Measurements from ENCODE around the gene WNT9B.
A peak's percentile ranks its signal among the peaks of the same experiment; 100 is the strongest.
"Not testable (repeated sequence)": the region's sequence is repeated elsewhere in the genome, so short reads cannot be mapped to it uniquely, and the experiment has no call there.

The WNT9B gene

GRCh38 chr17:46822388-46822921 lies 28.9 kb upstream of the WNT9B start:
- no peak for DNase-seq

GRCh38 chr17:46823657-46824056 lies 27.7 kb upstream of the WNT9B start:
- DNase-seq: no peak

- DNase-seq: no peak
These were observed 25.3 kb upstream of the WNT9B start for GRCh38 chr17:46826116-46826515.

- DNase-seq: no peak
These were observed 24.1 kb upstream of the WNT9B start for GRCh38 chr17:46827274-46827673.

- no peak for DNase-seq
These were observed 19.6 kb upstream of the WNT9B start for GRCh38 chr17:46831573-46832330.

GRCh38 chr17:46832331-46832821 lies 19.0 kb upstream of the WNT9B start:
- no peak for DNase-seq

GRCh38 chr17:46832945-46833839 lies 18.2 kb upstream of the WNT9B start:
- DNase-seq: no peak

- no peak for DNase-seq
These were observed 17.6 kb upstream of the WNT9B start for GRCh38 chr17:46833840-46834208.

GRCh38 chr17:46834846-46835245 lies 16.5 kb upstream of the WNT9B start:
- DNase-seq: no peak

- no peak for DNase-seq
These were observed 14.9 kb upstream of the WNT9B start for GRCh38 chr17:46836500-46836899.

GRCh38 chr17:46837521-46837920 lies 13.9 kb upstream of the WNT9B start:
- no peak for DNase-seq

- DNase-seq: no peak
These were observed 12.2 kb upstream of the WNT9B start for GRCh38 chr17:46839211-46839610.

GRCh38 chr17:46840596-46840995 lies 10.8 kb upstream of the WNT9B start:
- not testable (repeated sequence) for DNase-seq

GRCh38 chr17:46841561-46842379 lies 9.6 kb upstream of the WNT9B start:
- DNase-seq: peak in 1 of 2 donors; percentile 18

GRCh38 chr17:46842835-46843234 lies 8.5 kb upstream of the WNT9B start:
- peak in 1 of 2 donors; percentile 32 for DNase-seq

GRCh38 chr17:46847204-46848191 lies 3.9 kb upstream of the WNT9B start:
- DNase-seq: no peak

- no peak for DNase-seq
These were observed 2.8 kb upstream of the WNT9B start for GRCh38 chr17:46848534-46848933.

GRCh38 chr17:46850688-46851028 lies 725 bp upstream of the WNT9B start:
- DNase-seq: no peak

GRCh38 chr17:46853896-46854444 lies 2.6 kb downstream of the WNT9B start:
- no peak for DNase-seq

- no peak for DNase-seq
These were observed 3.1 kb downstream of the WNT9B start for GRCh38 chr17:46854515-46854914.

GRCh38 chr17:46854948-46855347 lies 3.6 kb downstream of the WNT9B start:
- DNase-seq: no peak

All from inflammatory macrophage treated with lipopolysaccharide for 1 hour (primary cell).